ENCODE data around the gene ZBTB46. TPM values are rescaled to one million over a fixed set of nuclear protein-coding genes. Genes with fewer than 3 reads are reported as not detected.

Gene ZBTB46
- polyA plus RNA-seq, 3 donors = 0.07 to 2.3 (median 0.37) TPM

- Histone ChIP-seq H3K4me1 (ENCODE audit: control insufficient read depth in 1 of 2, insufficient read depth in 2 of 2, low read length in 2 of 2) (peaks cover 9 to 20% of the 10 kb centered on the region in 2 donors), H3K9ac (ENCODE audit: insufficient read depth, low read length, poor library complexity, severe bottlenecking) (no peak overlapping the region), H3K27me3 (ENCODE audit: control insufficient read depth in 2 of 2, insufficient read depth in 2 of 2, low read length in 2 of 2) (peaks cover 19 to 36% of the 10 kb centered on the region in 2 donors), H3K27ac (ENCODE audit: low read depth in 1 of 2, low read length in 2 of 2) (no peak overlapping the region), H3K79me2 (ENCODE audit: insufficient read depth, low read length) (no peaks in the 10 kb centered on the region), H4K20me1 (ENCODE audit: insufficient read depth, low read length) (peaks cover 11% of the 10 kb centered on the region), H3K4me2 (replicated peaks; ENCODE audit: extremely low read depth, low read length, poor library complexity, severe bottlenecking) (no peak overlapping the region), H3K9me3 (replicated peaks in 1 of 2; ENCODE audit: control insufficient read depth in 1 of 2, insufficient read depth in 1 of 2, low read length in 2 of 2) (peaks cover 2 to 12% of the 10 kb centered on the region in 2 donors), H3K36me3 (replicated peaks in 1 of 2; ENCODE audit: control insufficient read depth in 1 of 2, insufficient read depth in 2 of 2, low read length in 2 of 2) (no peaks in the 10 kb centered on the region), H3K4me3 (replicated peaks in 1 of 3; ENCODE audit: low read depth in 2 of 3, low read length in 3 of 3) (no peak overlapping the region), H2AFZ (ENCODE audit: insufficient read depth, low read depth, low read length, poor library complexity, severe bottlenecking) (no peak overlapping the region)
- H3K9me3 Mint-ChIP-seq = peaks cover 0 to 20% (median 7%) of the 10 kb centered on the region in 7 donors
- 96% methylated on average over 13 of the region's 13 CpGs for WGBS (ENCODE audit: insufficient coverage)
- H3K27me3 Mint-ChIP-seq (ENCODE audit: low read depth in 3 of 3) = peaks cover 41 to 54% (median 52%) of the 10 kb centered on the region in 3 donors
- peak overlapping the region in 1 of 2 donors; percentile 65 for H3K4me3 Mint-ChIP-seq
- no peak for DNase-seq
- H3K4me1 Mint-ChIP-seq = peaks cover 13% of the 10 kb centered on the region
- intact Hi-C loops (cut with micrococcal nuclease) = loop anchor here in 1 of 2 donors (5.0 kb wide), 1 partner anchor 36 kb away; the partner anchor contains the start of gene ABHD16B
- H3K36me3 Mint-ChIP-seq = peaks cover 0 to 8% of the 10 kb centered on the region in 2 donors
- H3K27ac Mint-ChIP-seq = no peak overlapping the region
- no peak for TF ChIP-seq CTCF (IDR thresholded peaks at IDR 0.05)
Measured at GRCh38 chr20:63826753-63827152, 4.3 kb downstream of the ZBTB46 start.

- H4K20me1 ChIP-seq (ENCODE audit: insufficient read depth, low read length) = peaks cover 11% of the 10 kb centered on the region
- Mint-ChIP-seq H3K36me3 (peaks cover 0 to 8% of the 10 kb centered on the region in 2 donors), H3K27ac (no peak overlapping the region), H3K4me3 (no peak overlapping the region), H3K27me3 (ENCODE audit: low read depth in 3 of 3) (peaks cover 43 to 54% (median 54%) of the 10 kb centered on the region in 3 donors), H3K9me3 (peaks cover 0 to 20% (median 7%) of the 10 kb centered on the region in 7 donors), H3K4me1 (peaks cover 13% of the 10 kb centered on the region)
- H3K4me2 ChIP-seq (replicated peaks; ENCODE audit: extremely low read depth, low read length, poor library complexity, severe bottlenecking) = no peak overlapping the region
- peaks cover 9 to 17% of the 10 kb centered on the region in 2 donors for H3K4me1 ChIP-seq (ENCODE audit: control insufficient read depth in 1 of 2, insufficient read depth in 2 of 2, low read length in 2 of 2)
- no peak overlapping the region for H3K4me3 ChIP-seq (replicated peaks in 1 of 3; ENCODE audit: low read depth in 2 of 3, low read length in 3 of 3)
- no peaks in the 10 kb centered on the region for H3K36me3 ChIP-seq (replicated peaks in 1 of 2; ENCODE audit: control insufficient read depth in 1 of 2, insufficient read depth in 2 of 2, low read length in 2 of 2)
- peaks cover 19 to 36% of the 10 kb centered on the region in 2 donors for H3K27me3 ChIP-seq (ENCODE audit: control insufficient read depth in 2 of 2, insufficient read depth in 2 of 2, low read length in 2 of 2)
- no peak overlapping the region for H3K27ac ChIP-seq (ENCODE audit: low read depth in 1 of 2, low read length in 2 of 2)
- no peak for TF ChIP-seq CTCF (IDR thresholded peaks at IDR 0.05)
- WGBS (ENCODE audit: insufficient coverage) = 99% methylated on average over 10 of the region's 25 CpGs
- intact Hi-C loops (cut with micrococcal nuclease) = loop anchor here in 1 of 2 donors (5.0 kb wide), 1 partner anchor 37 kb away; the partner anchor contains the start of gene ABHD16B
- H3K79me2 ChIP-seq (ENCODE audit: insufficient read depth, low read length) = no peaks in the 10 kb centered on the region
- H3K9me3 ChIP-seq (replicated peaks in 1 of 2; ENCODE audit: control insufficient read depth in 1 of 2, insufficient read depth in 1 of 2, low read length in 2 of 2) = peaks cover 2 to 12% of the 10 kb centered on the region in 2 donors
- no peak overlapping the region for H3K9ac ChIP-seq (ENCODE audit: insufficient read depth, low read length, poor library complexity, severe bottlenecking)
- DNase-seq = no peak
- no peak overlapping the region for H2AFZ ChIP-seq (ENCODE audit: insufficient read depth, low read depth, low read length, poor library complexity, severe bottlenecking)
Measured at GRCh38 chr20:63825331-63826118, 5.5 kb downstream of the ZBTB46 start.
